Activated B cell treated with CpG ODN at 0.5 μM for 24 hours (primary cell): ENCODE results near the gene MOB3A. TPM values are rescaled to one million over a fixed set of nuclear protein-coding genes. Genes with fewer than 3 reads are reported as not detected.

Experiments
- ATAC-seq: fragments of 200-7000 bp; cut with Tn5 transposase; one replicate; pipeline ENCODE4 v1.10.0; 2021; ENCODE audit warnings: low read depth, mild to moderate bottlenecking, moderate library complexity
- CTCF ChIA-PET: fragments of 350-600 bp; sonication (Branson Sonifier 250); formaldehyde crosslinking; loops from one replicate; lab custom pipeline; 2021; ENCODE audit warnings: antibody characterized with exemption; lab: Charles Lee
- POLR2A ChIA-PET: fragments of 350-600 bp; sonication (Branson Sonifier 250); formaldehyde crosslinking; loops from one replicate; lab custom pipeline; 2021; ENCODE audit warnings: antibody characterized with exemption; lab: Charles Lee
- DNase-seq: peaks from one replicate; pipeline ENCODE4 v3.0.0; 2022
- H3K27ac Mint-ChIP-seq: one replicate; pipeline ENCODE4 v1.8.0; 2020; ENCODE audit warnings: mixed read lengths
- H3K27me3 Mint-ChIP-seq: one replicate; pipeline ENCODE4 v1.8.0; 2021; ENCODE audit warnings: mixed read lengths
- H3K36me3 Mint-ChIP-seq: one replicate; pipeline ENCODE4 v1.8.0; 2021; ENCODE audit warnings: low read depth, mixed read lengths
- H3K4me1 Mint-ChIP-seq: one replicate; pipeline ENCODE4 v1.8.0; 2021; ENCODE audit warnings: mixed read lengths
- H3K4me3 Mint-ChIP-seq: one replicate; pipeline ENCODE4 v1.8.0; 2020; ENCODE audit warnings: mild to moderate bottlenecking, mixed read lengths
- H3K9me3 Mint-ChIP-seq: one replicate; pipeline ENCODE4 v1.8.0; 2020; ENCODE audit warnings: mixed read lengths
- intact Hi-C: fragments of 100-400 bp; cut with micrococcal nuclease; formaldehyde crosslinking; loops from one replicate; pipeline ENCODE4 v1.15.1; 2024
- total RNA-seq: library from RNA; stranded (reverse); gene quantifications from 2 replicates; pipeline ENCODE4 v1.2.3, GENCODE V29; 2022
- TF ChIP-seq, protein P1 (sequence below): fragments of 200-600 bp; IDR thresholded peaks from one replicate; pipeline ENCODE4 v1.8.0; 2022; ENCODE audit warnings: antibody characterized with exemption, mild to moderate bottlenecking

Gene MOB3A
- total RNA-seq, 1 donor from 2014 or later, result 189 TPM

DNA sequence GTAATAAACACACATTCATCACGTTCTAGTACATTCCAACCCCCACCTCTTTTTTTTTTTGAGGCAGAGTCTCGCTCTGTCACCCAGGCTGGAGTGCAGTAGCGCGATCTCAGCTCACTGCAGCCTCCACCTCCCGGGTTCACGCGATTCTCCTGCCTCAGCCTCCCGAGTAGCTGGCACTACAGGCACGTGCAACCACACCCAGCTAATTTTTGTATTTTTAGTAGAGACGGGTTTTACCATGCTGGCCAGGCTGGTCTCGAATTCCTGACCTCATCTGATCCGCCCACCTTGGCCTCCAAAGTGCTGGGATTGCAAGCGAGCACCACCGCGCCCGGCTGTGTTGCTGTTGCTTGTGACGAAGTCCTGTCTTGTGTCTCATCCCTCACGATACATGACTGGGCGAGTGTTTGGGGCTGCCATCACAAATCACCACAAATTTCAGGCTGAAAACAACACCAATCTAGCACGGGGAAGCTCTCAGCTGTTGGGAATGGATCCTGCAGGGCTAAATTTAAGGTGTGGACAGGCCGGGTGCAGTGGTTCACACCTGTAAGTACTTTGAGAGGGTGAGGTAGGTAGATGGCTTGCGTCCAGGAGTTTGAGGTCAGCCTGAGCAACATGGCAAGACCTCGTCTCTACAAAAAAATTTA, 15.7 kb downstream of the MOB3A start:
- intact Hi-C loops, result loop anchor here (10.0 kb wide), 1 partner anchor 1104 kb away; the partner anchor contains the start of gene NCLN
- no peak for DNase-seq
- peaks cover 80% of the 10 kb centered on the region for H3K36me3 Mint-ChIP-seq
- TF ChIP-seq, protein P1, sequence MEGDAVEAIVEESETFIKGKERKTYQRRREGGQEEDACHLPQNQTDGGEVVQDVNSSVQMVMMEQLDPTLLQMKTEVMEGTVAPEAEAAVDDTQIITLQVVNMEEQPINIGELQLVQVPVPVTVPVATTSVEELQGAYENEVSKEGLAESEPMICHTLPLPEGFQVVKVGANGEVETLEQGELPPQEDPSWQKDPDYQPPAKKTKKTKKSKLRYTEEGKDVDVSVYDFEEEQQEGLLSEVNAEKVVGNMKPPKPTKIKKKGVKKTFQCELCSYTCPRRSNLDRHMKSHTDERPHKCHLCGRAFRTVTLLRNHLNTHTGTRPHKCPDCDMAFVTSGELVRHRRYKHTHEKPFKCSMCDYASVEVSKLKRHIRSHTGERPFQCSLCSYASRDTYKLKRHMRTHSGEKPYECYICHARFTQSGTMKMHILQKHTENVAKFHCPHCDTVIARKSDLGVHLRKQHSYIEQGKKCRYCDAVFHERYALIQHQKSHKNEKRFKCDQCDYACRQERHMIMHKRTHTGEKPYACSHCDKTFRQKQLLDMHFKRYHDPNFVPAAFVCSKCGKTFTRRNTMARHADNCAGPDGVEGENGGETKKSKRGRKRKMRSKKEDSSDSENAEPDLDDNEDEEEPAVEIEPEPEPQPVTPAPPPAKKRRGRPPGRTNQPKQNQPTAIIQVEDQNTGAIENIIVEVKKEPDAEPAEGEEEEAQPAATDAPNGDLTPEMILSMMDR, result no peak
- H3K27ac Mint-ChIP-seq, result peak overlapping the region; percentile 99
- no peak for ATAC-seq
- peaks cover 76% of the 10 kb centered on the region for H3K4me1 Mint-ChIP-seq
- no peaks in the 10 kb centered on the region for H3K27me3 Mint-ChIP-seq
- CTCF ChIA-PET, result no interaction called here
- POLR2A ChIA-PET, result interaction anchor here (36.0 to 59.1 kb wide), 2 partner anchors 2 to 22 kb away, joined by 2723 read pairs; partner anchors contain the start of genes IZUMO4, MKNK2 and MOB3A
- H3K4me3 Mint-ChIP-seq, result peak overlapping the region; percentile 56
- H3K9me3 Mint-ChIP-seq, result no peaks in the 10 kb centered on the region

- H3K36me3 Mint-ChIP-seq, result peaks cover 79% of the 10 kb centered on the region
- H3K27me3 Mint-ChIP-seq, result no peaks in the 10 kb centered on the region
- peak overlapping the region; percentile 99 for H3K27ac Mint-ChIP-seq
- ChIA-PET CTCF (no interaction called here), POLR2A (interaction anchor here (36.0 to 59.1 kb wide), 2 partner anchors 2 to 21 kb away, joined by 2723 read pairs; partner anchors contain the start of genes IZUMO4, MKNK2 and MOB3A)
- H3K9me3 Mint-ChIP-seq, result no peaks in the 10 kb centered on the region
- TF ChIP-seq, protein P1, result no peak
- peak overlapping the region; percentile 56 for H3K4me3 Mint-ChIP-seq
- intact Hi-C loops, result loop anchor here (10.0 kb wide), 1 partner anchor 1105 kb away; the partner anchor contains the start of gene NCLN
- ATAC-seq, result no peak
- no peak for DNase-seq
- H3K4me1 Mint-ChIP-seq, result peaks cover 76% of the 10 kb centered on the region
Observed at GRCh38 chr19:2079865-2080301, 16.2 kb downstream of the MOB3A start.

- Mint-ChIP-seq H3K27me3 (no peaks in the 10 kb centered on the region), H3K4me1 (peaks cover 82% of the 10 kb centered on the region), H3K9me3 (no peaks in the 10 kb centered on the region), H3K4me3 (no peak overlapping the region), H3K36me3 (peaks cover 78% of the 10 kb centered on the region), H3K27ac (peak overlapping the region; percentile 99)
- ChIA-PET CTCF (no interaction called here), POLR2A (interaction anchor here (0.5 to 59.1 kb wide), 3 partner anchors 3 to 70 kb away, joined by 6 to 2723 read pairs (median 2723); partner anchors contain the start of genes IZUMO4, MKNK2 and MOB3A)
- no peak for DNase-seq
- no peak for ATAC-seq
- intact Hi-C loops, result no loop called here
- TF ChIP-seq, protein P1, result no peak
Observed at GRCh38 chr19:2079076-2079864, 16.9 kb downstream of the MOB3A start.

- H3K27ac Mint-ChIP-seq, result peak overlapping the region; percentile 99
- peaks cover 82% of the 10 kb centered on the region for H3K4me1 Mint-ChIP-seq
- POLR2A ChIA-PET, result interaction anchor here (0.5 to 59.1 kb wide), 4 partner anchors 4 to 69 kb away, joined by 3 to 2723 read pairs (median 1364); partner anchors contain the start of genes IZUMO4, MKNK2 and MOB3A
- DNase-seq (no peak), ATAC-seq (no peak)
- H3K36me3 Mint-ChIP-seq, result peaks cover 76% of the 10 kb centered on the region
- H3K9me3 Mint-ChIP-seq, result no peaks in the 10 kb centered on the region
- TF ChIP-seq, protein P1, result no peak
- H3K27me3 Mint-ChIP-seq, result no peaks in the 10 kb centered on the region
- CTCF ChIA-PET, result no interaction called here
- intact Hi-C loops, result no loop called here
- H3K4me3 Mint-ChIP-seq, result no peak overlapping the region
Observed at GRCh38 chr19:2077833-2078619, 18.1 kb downstream of the MOB3A start.
